ENCODE data around the gene BRCA1.

DNA sequence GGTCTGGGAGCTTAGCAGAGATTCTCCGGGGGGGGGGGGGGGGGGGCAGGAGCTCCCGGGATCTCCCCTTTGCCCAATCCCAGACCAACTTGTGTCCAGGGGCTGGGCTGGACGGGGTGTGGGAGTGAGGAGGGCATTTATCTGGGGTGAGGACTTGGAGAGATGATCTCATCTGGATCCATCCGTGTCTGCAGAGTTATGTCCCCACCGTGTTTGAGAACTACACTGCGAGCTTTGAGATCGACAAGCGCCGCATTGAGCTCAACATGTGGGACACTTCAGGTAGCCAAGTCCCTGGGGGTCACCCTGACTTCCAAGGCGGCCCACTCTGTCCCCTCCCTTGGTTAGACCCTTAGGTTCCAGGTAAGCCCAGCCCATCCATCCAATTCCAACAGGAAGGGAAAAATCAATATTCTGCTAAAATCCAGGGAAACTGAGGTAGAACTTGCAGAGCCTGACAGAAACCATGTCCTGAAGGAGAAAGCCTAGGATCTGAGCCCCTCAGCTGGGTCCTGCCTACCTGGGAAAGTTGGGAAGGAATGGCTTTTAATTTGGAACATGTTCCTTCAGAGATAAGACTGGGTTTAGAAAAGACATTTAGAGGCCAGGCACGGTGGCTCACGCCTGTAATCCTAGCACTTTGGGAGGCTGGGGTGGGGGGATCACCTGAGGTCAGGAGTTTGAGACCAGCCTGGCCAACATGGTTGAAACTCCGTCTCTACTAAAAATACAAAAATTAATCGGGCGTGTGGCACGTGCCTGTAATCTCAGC is 99.2 kb downstream of the BRCA1 start:
- TF ChIP-seq, protein P1, sequence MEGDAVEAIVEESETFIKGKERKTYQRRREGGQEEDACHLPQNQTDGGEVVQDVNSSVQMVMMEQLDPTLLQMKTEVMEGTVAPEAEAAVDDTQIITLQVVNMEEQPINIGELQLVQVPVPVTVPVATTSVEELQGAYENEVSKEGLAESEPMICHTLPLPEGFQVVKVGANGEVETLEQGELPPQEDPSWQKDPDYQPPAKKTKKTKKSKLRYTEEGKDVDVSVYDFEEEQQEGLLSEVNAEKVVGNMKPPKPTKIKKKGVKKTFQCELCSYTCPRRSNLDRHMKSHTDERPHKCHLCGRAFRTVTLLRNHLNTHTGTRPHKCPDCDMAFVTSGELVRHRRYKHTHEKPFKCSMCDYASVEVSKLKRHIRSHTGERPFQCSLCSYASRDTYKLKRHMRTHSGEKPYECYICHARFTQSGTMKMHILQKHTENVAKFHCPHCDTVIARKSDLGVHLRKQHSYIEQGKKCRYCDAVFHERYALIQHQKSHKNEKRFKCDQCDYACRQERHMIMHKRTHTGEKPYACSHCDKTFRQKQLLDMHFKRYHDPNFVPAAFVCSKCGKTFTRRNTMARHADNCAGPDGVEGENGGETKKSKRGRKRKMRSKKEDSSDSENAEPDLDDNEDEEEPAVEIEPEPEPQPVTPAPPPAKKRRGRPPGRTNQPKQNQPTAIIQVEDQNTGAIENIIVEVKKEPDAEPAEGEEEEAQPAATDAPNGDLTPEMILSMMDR (IDR thresholded peaks at IDR 0.05): no peak
- no peak for TF ChIP-seq POLR2A (IDR thresholded peaks at IDR 0.05)

All from right lobe of liver (tissue), 4 donors.